Breast epithelium (tissue), 4 donors: ENCODE results near the gene FAM25A. TPM values are rescaled to one million over a fixed set of nuclear protein-coding genes. Genes with fewer than 3 reads are reported as not detected.
"Not testable (repeated sequence)": the region's sequence is repeated elsewhere in the genome, so short reads cannot be mapped to it uniquely, and the experiment has no call there.

Experiments used
- DNase-seq, 2 donors: peaks; one replicate each; pipeline ENCODE4 v3.0.0-alpha.2; 2019; ENCODE audit warnings: low spot score in 2 of 2
- H3K27ac ChIP-seq, 2 donors: fragments of 200-600 bp; sonication (generic) in 1 of 2; one replicate each; pipeline ENCODE4 v1.5.1; 2016 to 2019; ENCODE audit warnings: mild to moderate bottlenecking in 1 of 2
- H3K27me3 ChIP-seq, 2 donors: fragments of 200-600 bp; sonication (generic) in 1 of 2; one replicate each; pipeline versions ENCODE4 v1.5.1 to v1.6.0; 2017 to 2019; ENCODE audit warnings: control low read depth in 1 of 2, mild to moderate bottlenecking in 1 of 2
- H3K36me3 ChIP-seq: fragments of 200-600 bp; one replicate; pipeline ENCODE4 v1.5.1; 2019
- H3K4me1 ChIP-seq, 2 donors: fragments of 200-600 bp; sonication (generic); one replicate each; pipeline ENCODE4 v1.5.1; 2016 to 2019; ENCODE audit warnings: control low read depth in 1 of 2
- H3K4me3 ChIP-seq, 3 donors: fragments of 200-600 bp; sonication (generic); 1 replicate in 2 of 3; 2 replicates in 1 of 3; pipeline ENCODE4 v1.5.1; 2016 to 2019; ENCODE audit warnings: mild to moderate bottlenecking in 3 of 3, moderate library complexity in 2 of 3
- H3K9me3 ChIP-seq, 2 donors: fragments of 200-600 bp; sonication (generic) in 1 of 2; one replicate each; pipeline ENCODE4 v1.5.1; 2016 to 2019; ENCODE audit warnings: control low read depth in 1 of 2
- intact Hi-C: fragments of 100-400 bp; cut with DNase I; formaldehyde crosslinking; loops from one replicate; pipeline ENCODE4 v1.15.1; 2023; ENCODE audit warnings: low total_unique reads
- total RNA-seq, 3 donors: library from RNA; depleted of rRNA; stranded (reverse); fragments of >200 nt; gene quantifications; one replicate each; pipeline ENCODE4 v1.1.0, GENCODE V29; 2016

FAM25A gene
- total RNA-seq, 3 donors from 2014 or later: not detected

GRCh38 chr10:87009134-87009696 is 10.9 kb upstream of the FAM25A start:
- DNase-seq, H3K4me1 ChIP-seq, H3K4me3 ChIP-seq, H3K36me3 ChIP-seq, H3K27ac ChIP-seq, H3K9me3 ChIP-seq, H3K27me3 ChIP-seq, intact Hi-C loops: not testable (repeated sequence)

GRCh38 chr10:87013528-87013927 is 6.6 kb upstream of the FAM25A start:
- intact Hi-C loops, H3K27ac ChIP-seq, H3K36me3 ChIP-seq, DNase-seq, H3K27me3 ChIP-seq, H3K4me1 ChIP-seq, H3K9me3 ChIP-seq, H3K4me3 ChIP-seq: not testable (repeated sequence)

DNA sequence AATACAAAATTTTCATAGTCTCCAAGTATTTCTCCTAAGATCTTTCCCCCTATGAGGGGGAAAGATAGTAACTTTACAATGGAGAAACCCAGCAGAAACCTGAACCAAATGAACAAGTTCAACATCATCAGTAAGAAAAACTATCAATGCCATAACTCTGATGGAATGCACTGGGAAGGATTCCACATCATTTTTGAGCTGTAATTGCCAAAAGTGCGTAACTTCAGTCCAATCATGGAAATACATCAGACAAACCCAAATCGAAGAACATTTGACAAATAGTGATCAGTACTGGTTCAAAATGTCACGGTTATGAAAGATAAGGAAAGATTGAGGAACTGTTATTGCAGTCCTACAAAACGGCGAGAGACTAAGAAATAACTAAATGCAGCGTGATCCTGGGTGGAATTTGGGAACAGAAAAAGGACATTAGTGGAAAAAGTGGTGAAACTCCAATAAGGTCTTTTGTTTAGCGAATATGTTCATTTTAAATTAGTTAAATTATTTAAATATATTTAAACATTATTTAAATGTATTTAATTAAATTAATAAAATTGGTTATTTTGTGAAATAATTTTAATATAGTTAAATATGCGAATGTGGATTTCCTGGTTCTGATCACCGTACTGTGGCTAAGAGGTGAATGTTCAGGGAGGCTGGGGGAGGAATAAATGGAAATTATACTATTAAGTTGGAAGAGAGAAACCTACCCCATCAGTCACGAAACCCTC is 4.9 kb upstream of the FAM25A start:
- H3K27me3 ChIP-seq, H3K9me3 ChIP-seq, H3K4me3 ChIP-seq, H3K27ac ChIP-seq, DNase-seq, H3K36me3 ChIP-seq, intact Hi-C loops, H3K4me1 ChIP-seq: not testable (repeated sequence)

DNA sequence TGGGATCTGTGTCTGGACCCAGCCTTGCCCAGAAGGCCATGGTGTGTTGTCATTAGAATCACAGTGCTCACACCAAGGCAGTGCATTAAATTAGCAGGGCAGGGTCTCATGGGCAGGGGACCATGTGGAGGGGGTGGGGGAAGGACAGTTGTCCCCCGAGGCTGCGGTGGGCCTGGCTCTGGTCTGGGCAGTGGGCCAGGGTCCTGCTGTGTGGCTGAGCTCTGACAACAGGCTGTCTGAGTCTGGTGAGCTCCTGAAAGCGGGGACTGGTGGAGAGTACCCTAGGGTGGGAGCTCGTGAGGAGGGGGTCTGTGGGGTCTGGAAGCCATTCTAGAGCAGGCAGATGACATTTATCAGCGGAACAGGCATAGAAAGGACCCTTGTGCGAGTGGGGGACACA is 2.0 kb upstream of the FAM25A start:
- H3K27me3 ChIP-seq, H3K9me3 ChIP-seq, H3K4me1 ChIP-seq, H3K36me3 ChIP-seq, intact Hi-C loops, H3K4me3 ChIP-seq, DNase-seq: not testable (repeated sequence)
- H3K27ac ChIP-seq: peak overlapping the region; percentile 60 to 81

GRCh38 chr10:87019066-87019465 is 1.0 kb upstream of the FAM25A start:
- not testable (repeated sequence) for H3K27ac ChIP-seq, DNase-seq, H3K27me3 ChIP-seq

DNA sequence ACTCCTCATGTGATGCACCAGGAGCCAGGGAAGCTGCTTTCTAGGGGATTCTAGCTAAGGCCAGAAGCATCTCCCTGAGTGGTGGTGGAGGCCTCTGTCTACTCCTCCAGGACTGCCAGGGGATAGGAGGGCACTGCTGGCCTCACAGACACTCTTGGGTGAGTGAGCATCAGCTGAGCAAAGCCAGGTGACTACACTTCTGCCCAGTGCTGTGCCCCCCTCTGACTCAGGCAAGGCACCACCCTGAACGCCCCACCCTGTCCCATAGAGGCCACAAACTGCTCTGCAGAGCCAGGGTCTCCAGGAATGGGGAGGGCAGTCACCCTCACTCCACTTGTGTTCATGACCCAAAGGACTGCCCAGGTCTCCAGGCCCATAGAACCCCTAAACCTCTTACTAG is 590 bp upstream of the FAM25A start:
- H3K9me3 ChIP-seq, intact Hi-C loops, H3K36me3 ChIP-seq, H3K4me3 ChIP-seq, H3K27ac ChIP-seq, H3K27me3 ChIP-seq, DNase-seq, H3K4me1 ChIP-seq: not testable (repeated sequence)

More at GRCh38 chr10:87019066-87019465, 1.0 kb upstream of the FAM25A start:
- H3K9me3 ChIP-seq, intact Hi-C loops, H3K4me1 ChIP-seq, H3K4me3 ChIP-seq, H3K36me3 ChIP-seq: not testable (repeated sequence)

DNA sequence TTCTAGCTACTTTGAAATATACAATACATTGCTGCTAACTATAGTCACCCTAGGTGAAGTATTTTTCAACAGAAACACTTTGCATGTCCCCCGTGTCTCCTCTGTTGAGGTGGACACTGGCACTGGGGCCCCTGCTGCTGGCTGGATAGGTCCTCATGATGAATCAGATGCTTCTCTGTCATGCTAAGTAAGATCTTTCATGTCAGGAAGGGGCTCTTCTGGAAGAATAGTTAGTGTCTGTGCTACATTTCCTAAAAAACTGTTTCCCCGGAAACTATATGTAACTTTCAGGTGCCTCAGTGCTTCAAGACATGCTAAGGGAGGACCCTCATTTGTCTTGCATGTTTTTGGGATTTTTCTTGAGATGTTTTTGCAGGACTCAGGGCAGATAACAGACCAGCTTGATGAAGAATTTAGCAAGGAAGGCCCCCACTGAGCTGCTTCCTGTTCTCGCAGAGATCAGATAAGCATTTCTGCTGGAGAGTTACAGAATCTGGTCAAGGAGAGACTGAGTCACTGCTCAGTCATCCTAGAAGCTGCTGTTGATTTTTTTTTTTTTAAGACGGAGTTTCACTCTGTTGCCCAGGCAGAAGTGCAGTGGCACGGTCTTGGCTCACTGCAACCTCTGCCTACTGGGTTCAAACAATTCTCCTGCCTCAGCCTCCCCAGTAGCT is 5.3 kb downstream of the FAM25A start:
- H3K27me3 ChIP-seq, H3K4me1 ChIP-seq, H3K36me3 ChIP-seq, H3K9me3 ChIP-seq, DNase-seq, H3K27ac ChIP-seq, H3K4me3 ChIP-seq: not testable (repeated sequence)
- intact Hi-C loops: loop anchor here (10.0 kb wide), 1 partner anchor 1989 kb away; no protein-coding TSS in a partner anchor

- intact Hi-C loops: loop anchor here (10.0 kb wide), 1 partner anchor 1988 kb away; no protein-coding TSS in a partner anchor
These were observed 6.8 kb downstream of the FAM25A start for GRCh38 chr10:87026747-87027508.

GRCh38 chr10:87030419-87030818 is 10.3 kb downstream of the FAM25A start:
- H3K36me3 ChIP-seq, H3K4me3 ChIP-seq, H3K27ac ChIP-seq, intact Hi-C loops, H3K27me3 ChIP-seq, H3K4me1 ChIP-seq, H3K9me3 ChIP-seq, DNase-seq: not testable (repeated sequence)

More at GRCh38 chr10:87026747-87027508, 6.8 kb downstream of the FAM25A start:
- H3K36me3 ChIP-seq, H3K27me3 ChIP-seq, H3K4me3 ChIP-seq, H3K4me1 ChIP-seq, DNase-seq, H3K27ac ChIP-seq, H3K9me3 ChIP-seq: not testable (repeated sequence)
